ENCODE results near the gene EPHX1.

Gene EPHX1

DNA sequence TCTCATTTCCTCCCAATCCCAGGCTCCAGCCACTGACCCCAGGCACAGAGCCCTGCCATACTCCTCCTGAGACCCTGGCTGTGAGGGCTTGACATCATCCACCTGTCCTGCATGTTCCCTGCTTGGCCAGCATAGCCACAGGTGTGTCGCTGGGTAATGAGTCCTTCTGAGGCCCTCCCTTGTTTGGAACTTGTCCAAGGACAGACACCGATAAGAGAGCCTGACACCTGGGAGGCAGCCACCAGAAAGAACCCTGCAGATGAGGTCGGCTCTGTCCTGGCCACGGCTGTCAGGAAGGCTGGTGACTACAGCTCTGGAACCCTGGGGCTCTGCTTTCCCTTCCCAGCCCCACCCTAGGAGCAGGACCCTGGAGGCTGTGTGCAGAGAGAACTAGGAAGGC, 37.7 kb downstream of the EPHX1 start:
- CTCF ChIA-PET = no interaction called here
- no peaks in the 10 kb centered on the region for H3K9me3 Mint-ChIP-seq
- H3K27ac Mint-ChIP-seq = no peak overlapping the region
- no peak overlapping the region for H3K4me3 Mint-ChIP-seq
- no peak for DNase-seq
- peaks cover 58% of the 10 kb centered on the region for H3K36me3 Mint-ChIP-seq
- no peaks in the 10 kb centered on the region for H3K27me3 Mint-ChIP-seq
- peaks cover 36% of the 10 kb centered on the region for H3K4me1 Mint-ChIP-seq

DNA sequence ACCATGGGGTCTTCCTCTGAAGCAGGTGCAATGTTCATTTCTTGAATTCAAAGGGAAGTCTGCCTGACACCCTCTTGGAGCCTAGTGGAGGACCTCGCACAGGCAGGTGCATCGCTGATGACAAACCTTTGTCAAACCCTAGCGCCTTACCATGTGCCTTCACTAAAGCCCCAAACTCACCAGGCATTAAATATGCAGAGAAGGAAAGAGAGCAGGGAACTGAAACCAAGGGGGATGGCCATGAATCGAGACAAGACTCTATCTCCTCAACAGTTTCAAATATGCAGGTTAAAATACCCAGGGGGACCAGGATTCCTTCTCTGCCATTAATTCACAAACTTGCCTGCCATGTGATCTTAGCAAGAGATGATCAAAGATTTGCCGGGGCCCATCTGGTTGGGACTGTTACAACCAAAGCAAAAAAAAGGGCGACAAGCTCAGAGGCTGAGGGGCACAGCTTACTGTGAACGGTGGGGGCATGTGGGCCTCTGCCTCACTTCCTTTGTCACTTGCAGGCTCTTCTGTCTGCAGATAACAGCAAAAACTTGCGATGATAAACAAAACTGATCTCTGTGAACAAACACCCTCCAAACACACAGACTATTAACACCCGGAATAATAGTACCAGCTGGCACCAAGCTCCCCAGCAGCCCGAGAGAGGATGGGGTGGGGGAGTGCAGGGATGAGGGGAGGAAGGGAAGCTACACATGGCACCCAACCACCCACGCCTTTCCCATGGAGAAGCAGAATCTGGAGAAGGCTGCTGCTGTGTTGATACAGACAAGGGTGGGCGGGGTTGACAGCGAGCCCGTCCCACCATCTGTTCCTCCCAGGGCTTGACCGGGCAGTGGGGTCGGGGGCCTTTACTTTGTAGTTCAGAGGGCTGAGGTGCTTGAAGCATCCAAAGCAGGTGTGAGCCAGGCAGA, 38.4 kb downstream of the EPHX1 start:
- no peak overlapping the region for H3K4me3 Mint-ChIP-seq
- no peaks in the 10 kb centered on the region for H3K9me3 Mint-ChIP-seq
- H3K36me3 Mint-ChIP-seq = peaks cover 65% of the 10 kb centered on the region
- H3K4me1 Mint-ChIP-seq = peaks cover 41% of the 10 kb centered on the region
- H3K27ac Mint-ChIP-seq = peak overlapping the region; percentile 15
- no peaks in the 10 kb centered on the region for H3K27me3 Mint-ChIP-seq
- DNase-seq = no peak
- CTCF ChIA-PET = interaction anchor here (1.2 kb wide), 1 partner anchor 367 kb away, joined by 3 read pairs; no protein-coding TSS in a partner anchor

DNA sequence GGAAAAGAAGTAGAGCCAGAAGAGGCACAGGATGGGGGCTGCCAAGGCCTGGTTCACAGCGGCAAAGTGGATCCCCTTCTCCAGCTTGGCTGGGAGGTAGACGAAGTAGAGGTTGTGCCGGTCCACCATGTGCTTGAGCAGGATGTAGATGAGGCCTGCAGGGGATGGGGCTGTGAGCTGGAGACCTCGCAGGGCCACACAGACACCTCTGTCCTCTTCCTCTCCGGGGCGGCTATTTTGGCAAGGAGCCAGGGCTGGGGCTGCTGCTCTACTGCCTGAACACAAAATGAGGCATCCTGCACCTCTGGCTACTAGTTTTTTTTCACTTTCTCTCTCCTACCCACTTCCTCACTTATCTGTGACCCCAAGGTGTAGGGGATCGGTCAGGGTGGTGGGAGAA, 40.0 kb downstream of the EPHX1 start:
- H3K4me1 Mint-ChIP-seq = peaks cover 43% of the 10 kb centered on the region
- no peak overlapping the region for H3K4me3 Mint-ChIP-seq
- CTCF ChIA-PET = interaction anchor here (1.0 kb wide), 1 partner anchor 74 kb away, joined by 3 read pairs; no protein-coding TSS in a partner anchor
- H3K27ac Mint-ChIP-seq = peak overlapping the region; percentile 19
- DNase-seq = no peak
- H3K27me3 Mint-ChIP-seq = no peaks in the 10 kb centered on the region
- H3K36me3 Mint-ChIP-seq = peaks cover 81% of the 10 kb centered on the region
- H3K9me3 Mint-ChIP-seq = no peaks in the 10 kb centered on the region

DNA sequence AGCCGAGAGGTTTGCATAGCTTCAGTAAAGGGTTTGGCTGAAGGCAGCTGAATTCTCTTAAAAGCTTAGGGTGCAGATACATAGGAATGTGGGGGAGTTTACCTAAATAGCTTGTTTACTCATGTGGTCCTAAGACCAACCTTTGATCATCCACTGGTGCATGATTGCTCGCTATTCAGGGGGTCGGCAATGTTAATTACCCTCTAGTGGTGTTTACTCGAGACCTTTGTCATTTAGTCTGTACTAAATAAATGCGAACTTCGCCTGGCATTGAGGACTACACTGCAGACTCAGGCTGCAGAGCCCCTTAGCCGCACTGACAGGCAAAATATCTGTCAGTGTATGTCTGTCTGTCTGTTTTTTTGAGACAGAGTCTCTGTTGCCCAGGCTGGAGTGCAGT, 40.4 kb downstream of the EPHX1 start:
- CTCF ChIA-PET = interaction anchor here (0.7 to 1.0 kb wide), 2 partner anchors 28 to 74 kb away, joined by 3 read pairs; no protein-coding TSS in a partner anchor
- no peak for DNase-seq
- no peak overlapping the region for H3K27ac Mint-ChIP-seq
- H3K4me3 Mint-ChIP-seq = no peak overlapping the region
- H3K9me3 Mint-ChIP-seq = no peaks in the 10 kb centered on the region
- H3K27me3 Mint-ChIP-seq = no peaks in the 10 kb centered on the region
- H3K36me3 Mint-ChIP-seq = peaks cover 85% of the 10 kb centered on the region
- H3K4me1 Mint-ChIP-seq = peaks cover 43% of the 10 kb centered on the region

DNA sequence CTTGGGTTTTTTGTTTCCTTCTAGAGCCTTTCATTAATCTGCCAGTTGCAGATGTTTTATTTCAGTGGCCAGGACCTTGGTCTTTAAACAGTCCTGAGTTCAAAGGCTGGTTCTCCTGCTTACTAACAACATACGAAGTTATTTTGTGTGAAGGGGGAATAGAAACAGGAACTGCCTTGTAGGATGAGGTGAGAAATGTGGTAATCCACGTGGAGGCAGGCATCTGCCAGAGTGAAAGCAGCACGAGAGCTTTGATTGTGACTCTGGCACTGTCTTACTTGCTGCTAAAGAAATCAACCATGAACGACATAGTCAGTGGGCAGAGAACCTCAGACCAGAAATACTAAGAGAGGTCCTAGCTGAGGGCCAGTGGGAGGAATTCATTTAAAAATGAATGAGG, 41.9 kb downstream of the EPHX1 start:
- DNase-seq = no peak
- Mint-ChIP-seq H3K36me3 (peaks cover 85% of the 10 kb centered on the region), H3K4me3 (no peak overlapping the region)

DNA sequence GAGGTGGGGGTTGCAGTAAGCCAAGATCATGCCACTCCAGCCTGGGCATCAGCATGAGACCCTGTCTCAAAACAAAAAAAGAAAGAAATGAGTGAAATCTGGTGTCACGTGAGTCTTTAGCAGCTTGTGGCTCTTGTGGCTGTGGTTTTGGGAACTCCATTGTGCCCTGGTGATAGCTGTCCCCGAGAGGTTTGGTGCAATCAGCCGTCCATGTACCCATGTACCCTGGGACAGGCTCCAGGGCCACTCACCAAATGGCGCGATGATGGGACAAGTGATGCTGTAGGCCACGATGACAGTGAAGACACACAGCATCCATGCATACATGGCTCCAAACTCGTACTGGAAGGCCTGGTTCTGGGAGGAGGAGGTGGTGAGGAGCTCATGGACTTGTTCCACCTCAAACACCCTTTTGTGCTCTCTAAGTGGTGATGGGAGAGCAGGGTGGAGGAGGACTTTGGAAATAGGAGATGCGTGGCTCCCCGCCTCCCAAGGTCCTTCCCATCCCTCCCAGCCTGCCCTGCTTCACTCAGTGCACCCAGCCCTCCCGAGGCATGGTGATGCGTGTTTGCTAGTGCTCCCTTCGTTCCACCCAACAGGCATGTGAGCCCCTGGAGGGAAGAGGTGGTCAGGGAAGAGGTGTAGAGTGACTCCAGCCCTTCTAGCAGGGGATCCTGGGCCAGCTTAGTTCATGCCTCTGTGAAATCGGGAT, 42.6 kb downstream of the EPHX1 start:
- Mint-ChIP-seq H3K4me3 (no peak overlapping the region), H3K4me1 (peaks cover 54% of the 10 kb centered on the region)

More for the DNA sequence above, 41.9 kb downstream of the EPHX1 start:
- CTCF ChIA-PET = interaction anchor here (0.9 kb wide), 1 partner anchor 20 kb away, joined by 3 read pairs; no protein-coding TSS in a partner anchor
- Mint-ChIP-seq H3K27me3 (no peaks in the 10 kb centered on the region), H3K27ac (peak overlapping the region; percentile 60), H3K4me1 (peaks cover 52% of the 10 kb centered on the region), H3K9me3 (no peaks in the 10 kb centered on the region)

DNA sequence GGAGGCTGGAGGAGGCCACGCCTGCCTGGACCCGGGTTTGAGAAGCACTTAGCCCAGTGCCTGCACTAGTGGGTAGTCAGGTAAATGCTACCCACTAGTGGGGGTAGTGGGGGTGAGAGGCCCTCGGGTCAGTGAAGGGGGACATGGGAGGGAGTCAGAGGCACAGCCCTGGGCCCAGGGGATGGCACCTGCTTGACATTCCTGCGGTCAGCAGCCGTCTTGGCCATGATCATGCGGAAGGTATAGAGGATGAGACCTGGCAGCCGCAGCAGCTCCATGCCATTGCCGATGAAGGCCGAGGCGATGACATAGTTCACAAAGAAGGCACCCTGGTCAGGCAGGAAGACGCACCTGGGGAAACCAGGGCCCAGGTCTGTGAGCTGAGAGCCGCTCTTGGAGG, 43.5 kb downstream of the EPHX1 start:
- DNase-seq = no peak
- Mint-ChIP-seq H3K9me3 (no peaks in the 10 kb centered on the region), H3K4me3 (no peak overlapping the region), H3K27ac (no peak overlapping the region), H3K27me3 (no peaks in the 10 kb centered on the region), H3K36me3 (peaks cover 88% of the 10 kb centered on the region), H3K4me1 (peaks cover 48% of the 10 kb centered on the region)
- CTCF ChIA-PET = no interaction called here

More for the DNA sequence above, 42.6 kb downstream of the EPHX1 start:
- no peak for DNase-seq
- Mint-ChIP-seq H3K27ac (no peak overlapping the region), H3K27me3 (no peaks in the 10 kb centered on the region), H3K9me3 (no peaks in the 10 kb centered on the region), H3K36me3 (peaks cover 88% of the 10 kb centered on the region)
- CTCF ChIA-PET = interaction anchor here (0.9 to 1.0 kb wide), 2 partner anchors 9 to 19 kb away, joined by 3 read pairs; no protein-coding TSS in a partner anchor

DNA sequence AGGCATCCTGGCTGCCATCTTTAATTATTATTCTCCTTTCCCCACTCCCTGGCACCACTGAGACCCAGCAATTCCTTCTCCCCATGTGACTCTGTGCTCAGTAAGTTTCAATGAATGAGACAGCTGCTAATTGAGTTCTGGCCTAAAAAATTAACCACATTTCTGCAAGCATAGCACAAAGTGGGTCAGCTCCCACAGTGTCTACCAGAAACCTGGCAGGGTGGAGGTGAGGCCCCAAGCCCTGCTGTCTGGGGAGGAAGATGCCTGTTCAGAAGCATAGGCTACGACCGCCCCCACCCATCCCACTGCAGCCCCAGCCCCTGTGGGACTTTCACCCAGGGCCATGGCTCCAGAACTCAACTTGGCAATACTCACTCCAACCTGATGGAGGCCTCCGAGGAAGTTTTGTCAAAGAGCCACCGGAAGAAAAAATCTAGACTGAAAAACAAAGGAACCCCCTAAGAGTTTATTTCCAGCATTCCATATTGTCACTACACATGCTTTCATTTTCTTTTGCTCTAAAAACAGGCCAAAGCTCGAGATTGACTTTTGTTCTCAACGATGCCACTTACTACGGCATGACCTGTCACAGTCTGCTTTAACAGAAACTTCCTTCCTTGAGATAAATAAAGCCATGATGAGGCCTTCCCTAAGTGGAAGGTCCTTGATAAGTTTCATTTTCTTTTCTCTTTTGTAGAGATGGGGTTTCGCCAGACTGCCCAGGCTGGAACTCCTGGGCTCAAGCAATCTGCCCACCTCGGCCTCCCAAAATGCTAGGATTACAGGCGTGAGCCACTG, 45.8 kb downstream of the EPHX1 start:
- peak overlapping the region; percentile 49 for H3K27ac Mint-ChIP-seq
- H3K4me3 Mint-ChIP-seq = no peak overlapping the region
- peaks cover 31% of the 10 kb centered on the region for H3K4me1 Mint-ChIP-seq
- CTCF ChIA-PET = interaction anchor here (0.8 kb wide), 1 partner anchor 25 kb away, joined by 5 read pairs; no protein-coding TSS in a partner anchor
- no peak for DNase-seq
- H3K27me3 Mint-ChIP-seq = no peaks in the 10 kb centered on the region
- peaks cover 83% of the 10 kb centered on the region for H3K36me3 Mint-ChIP-seq
- no peaks in the 10 kb centered on the region for H3K9me3 Mint-ChIP-seq

DNA sequence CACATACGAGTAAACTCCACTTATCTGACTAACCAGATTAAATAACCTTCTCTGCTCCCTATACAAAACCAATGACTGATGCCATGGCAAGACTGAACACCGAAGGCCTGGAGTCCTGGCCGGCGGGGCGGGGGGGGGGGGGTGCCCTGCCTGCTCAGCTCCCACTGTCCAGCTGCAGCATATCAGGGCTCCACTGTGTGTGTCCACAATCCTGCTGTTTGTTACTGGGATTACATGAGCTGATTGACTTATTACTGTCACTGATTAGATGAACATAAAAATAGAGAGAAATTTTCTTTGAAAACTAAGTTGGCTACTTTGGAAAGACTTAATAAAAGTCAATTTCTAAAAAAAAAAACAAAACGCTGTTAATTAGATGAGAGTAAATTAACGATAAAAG, 47.3 kb downstream of the EPHX1 start:
- Mint-ChIP-seq H3K9me3 (no peaks in the 10 kb centered on the region), H3K36me3 (peaks cover 85% of the 10 kb centered on the region), H3K4me1 (peaks cover 22% of the 10 kb centered on the region), H3K27ac (no peak overlapping the region), H3K27me3 (no peaks in the 10 kb centered on the region), H3K4me3 (no peak overlapping the region)
- DNase-seq = no peak
- CTCF ChIA-PET = interaction anchor here (0.6 to 1.3 kb wide), 2 partner anchors 20 to 23 kb away, joined by 3 read pairs; no protein-coding TSS in a partner anchor

DNA sequence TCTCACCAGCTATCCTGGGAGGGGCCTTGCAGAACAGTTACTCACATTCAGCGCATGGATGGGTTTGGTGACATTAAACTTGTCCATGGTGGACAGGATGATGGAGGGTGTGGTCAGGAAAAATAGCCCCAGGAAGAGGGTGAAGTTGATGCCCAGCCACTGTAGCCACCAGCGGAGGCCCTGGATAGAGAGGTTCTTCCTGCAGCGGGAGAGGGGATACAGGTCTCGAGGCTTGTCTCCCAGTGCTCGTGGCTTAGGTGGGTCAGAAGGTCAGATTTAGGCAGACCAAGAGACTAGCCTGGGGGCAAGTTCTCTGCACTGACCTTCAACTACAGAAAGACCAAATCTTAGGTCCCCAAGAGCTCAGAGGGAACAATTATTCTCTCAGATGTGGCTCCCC, 49.2 kb downstream of the EPHX1 start:
- H3K9me3 Mint-ChIP-seq = no peaks in the 10 kb centered on the region
- H3K36me3 Mint-ChIP-seq = peaks cover 81% of the 10 kb centered on the region
- CTCF ChIA-PET = interaction anchor here (1.6 kb wide), 1 partner anchor 17 kb away, joined by 3 read pairs; no protein-coding TSS in a partner anchor
- no peaks in the 10 kb centered on the region for H3K27me3 Mint-ChIP-seq
- no peak overlapping the region for H3K4me3 Mint-ChIP-seq
- no peak for DNase-seq
- H3K27ac Mint-ChIP-seq = no peak overlapping the region
- H3K4me1 Mint-ChIP-seq = peaks cover 13% of the 10 kb centered on the region

DNA sequence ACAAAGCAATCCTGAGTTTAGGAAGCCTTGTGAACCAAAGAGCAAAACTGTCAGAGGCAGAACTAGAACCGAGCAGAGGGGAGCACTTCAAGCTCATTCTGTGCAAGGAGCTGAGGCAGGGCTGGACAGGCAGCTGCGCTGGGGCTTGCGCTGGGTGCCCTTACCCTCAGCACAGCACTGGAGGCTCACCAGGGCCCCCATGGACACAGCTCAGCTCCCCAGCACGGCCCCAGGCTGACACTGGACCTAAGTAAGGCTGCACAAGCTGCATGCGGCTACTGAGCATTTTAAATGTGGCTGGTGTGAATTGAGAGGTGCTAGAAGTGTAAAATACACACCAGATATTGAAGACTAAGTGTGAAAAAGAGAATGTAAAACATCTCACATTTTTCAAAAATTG, 50.2 kb downstream of the EPHX1 start:
- H3K27ac Mint-ChIP-seq = no peak overlapping the region

DNA sequence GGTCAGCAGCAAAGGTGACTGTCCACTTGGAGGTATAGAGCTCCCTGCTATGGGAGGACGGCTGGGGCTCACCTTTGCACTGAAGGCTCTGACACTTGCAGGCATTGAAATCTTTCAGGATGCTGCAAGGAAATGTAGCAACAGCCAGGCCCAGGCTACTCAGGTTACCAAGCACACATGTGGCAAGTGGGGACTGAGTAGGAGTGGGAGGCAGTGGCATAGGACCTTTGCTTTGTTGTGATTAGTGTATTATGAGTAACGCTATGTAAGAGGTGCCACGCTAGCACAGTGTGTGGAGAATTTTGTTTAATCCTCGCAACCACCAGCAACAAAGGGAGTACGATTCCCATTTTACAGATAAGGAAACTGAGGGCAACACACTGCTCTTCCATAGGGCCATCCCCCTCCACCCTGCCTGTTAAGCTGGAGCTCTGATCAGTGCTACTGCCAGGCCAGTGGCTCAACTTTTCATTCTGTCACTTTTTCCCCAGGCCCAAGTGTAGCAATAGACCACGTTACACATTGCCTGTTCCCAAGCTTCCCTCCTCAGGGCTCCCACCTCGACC, 51.0 kb downstream of the EPHX1 start:
- Mint-ChIP-seq H3K9me3 (no peaks in the 10 kb centered on the region), H3K4me1 (peaks cover 22% of the 10 kb centered on the region), H3K4me3 (no peak overlapping the region), H3K27me3 (no peaks in the 10 kb centered on the region), H3K27ac (no peak overlapping the region), H3K36me3 (peaks cover 76% of the 10 kb centered on the region)
- no peak for DNase-seq
- CTCF ChIA-PET = interaction anchor here (0.9 kb wide), 1 partner anchor 8 kb away, joined by 3 read pairs; no protein-coding TSS in a partner anchor

More for the DNA sequence above, 50.2 kb downstream of the EPHX1 start:
- Mint-ChIP-seq H3K4me1 (peaks cover 17% of the 10 kb centered on the region), H3K9me3 (no peaks in the 10 kb centered on the region), H3K27me3 (no peaks in the 10 kb centered on the region), H3K4me3 (no peak overlapping the region), H3K36me3 (peaks cover 76% of the 10 kb centered on the region)
- DNase-seq = no peak
- CTCF ChIA-PET = interaction anchor here (1.6 kb wide), 1 partner anchor 16 kb away, joined by 3 read pairs; no protein-coding TSS in a partner anchor

DNA sequence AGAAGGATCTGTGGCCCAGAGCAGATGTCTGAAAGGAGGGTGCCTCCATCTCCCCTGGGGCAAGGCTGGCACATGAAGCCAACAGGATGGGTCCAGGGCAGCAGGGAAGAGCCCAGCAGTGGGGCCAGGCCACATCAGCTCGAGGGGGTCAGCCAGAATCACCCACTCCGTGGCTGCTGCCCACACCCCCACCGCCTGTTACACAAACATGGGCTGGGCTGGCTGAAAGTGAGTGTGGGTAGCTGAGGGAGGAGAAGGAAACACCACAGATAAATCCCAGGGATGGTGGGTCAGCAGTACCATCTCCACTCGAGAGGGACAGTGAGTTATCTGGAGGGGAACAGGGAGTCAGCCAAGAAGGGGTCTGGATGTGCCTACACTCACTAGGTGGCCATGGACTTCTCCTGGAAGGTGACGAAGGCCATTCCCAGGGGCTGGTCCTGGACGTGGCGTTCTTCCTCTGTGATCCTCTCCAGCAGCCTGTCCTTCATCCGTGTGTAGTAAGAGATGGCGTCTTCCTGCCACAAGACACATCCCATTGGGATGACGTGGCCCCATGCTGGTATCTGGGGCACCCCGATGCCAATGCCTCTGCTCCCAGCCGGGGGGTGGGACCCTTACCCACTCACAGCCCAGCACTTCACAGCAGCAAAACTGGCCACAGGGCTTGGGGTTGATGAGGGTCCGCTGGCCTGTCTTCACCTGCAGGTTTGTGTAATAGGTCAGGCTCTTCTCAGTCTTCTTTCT, 52.1 kb downstream of the EPHX1 start:
- no peaks in the 10 kb centered on the region for H3K9me3 Mint-ChIP-seq
- CTCF ChIA-PET = interaction anchor here (0.9 kb wide), 1 partner anchor 9 kb away, joined by 3 read pairs; no protein-coding TSS in a partner anchor
- H3K4me1 Mint-ChIP-seq = peaks cover 25% of the 10 kb centered on the region
- H3K4me3 Mint-ChIP-seq = no peak overlapping the region
- H3K27ac Mint-ChIP-seq = no peak overlapping the region
- H3K36me3 Mint-ChIP-seq = peaks cover 79% of the 10 kb centered on the region
- no peaks in the 10 kb centered on the region for H3K27me3 Mint-ChIP-seq
- no peak for DNase-seq

Measured in activated naive CD4-positive, alpha-beta T cell treated with anti-CD3 and anti-CD28 coated beads, Interleukin-2, amount 10 ng/mL, durations not matched to agents 7 days and 5 days (primary cell).